ENCODE measurements around the gene MT1X.

GRCh38 chr16:56711862-56712261 is 29.6 kb downstream of the MT1X start:
- TF ChIP-seq CTCF (IDR thresholded peaks at IDR 0.05) (no peak), POLR2A (IDR thresholded peaks at IDR 0.05) (no peak)
